GM18511 (cell line): Measurements from ENCODE around the gene TWSG1.
"Not testable (repeated sequence)": the region's sequence is repeated elsewhere in the genome, so short reads cannot be mapped to it uniquely, and the experiment has no call there.

ENCODE experiments used
- ATAC-seq: cut with Tn5 transposase; IDR thresholded peaks from one replicate; pipeline ENCODE4 v1.9.1; 2021; ENCODE audit warnings: mild to moderate bottlenecking, moderate library complexity; ENCODE audit not compliant: unreplicated experiment

The TWSG1 gene

DNA sequence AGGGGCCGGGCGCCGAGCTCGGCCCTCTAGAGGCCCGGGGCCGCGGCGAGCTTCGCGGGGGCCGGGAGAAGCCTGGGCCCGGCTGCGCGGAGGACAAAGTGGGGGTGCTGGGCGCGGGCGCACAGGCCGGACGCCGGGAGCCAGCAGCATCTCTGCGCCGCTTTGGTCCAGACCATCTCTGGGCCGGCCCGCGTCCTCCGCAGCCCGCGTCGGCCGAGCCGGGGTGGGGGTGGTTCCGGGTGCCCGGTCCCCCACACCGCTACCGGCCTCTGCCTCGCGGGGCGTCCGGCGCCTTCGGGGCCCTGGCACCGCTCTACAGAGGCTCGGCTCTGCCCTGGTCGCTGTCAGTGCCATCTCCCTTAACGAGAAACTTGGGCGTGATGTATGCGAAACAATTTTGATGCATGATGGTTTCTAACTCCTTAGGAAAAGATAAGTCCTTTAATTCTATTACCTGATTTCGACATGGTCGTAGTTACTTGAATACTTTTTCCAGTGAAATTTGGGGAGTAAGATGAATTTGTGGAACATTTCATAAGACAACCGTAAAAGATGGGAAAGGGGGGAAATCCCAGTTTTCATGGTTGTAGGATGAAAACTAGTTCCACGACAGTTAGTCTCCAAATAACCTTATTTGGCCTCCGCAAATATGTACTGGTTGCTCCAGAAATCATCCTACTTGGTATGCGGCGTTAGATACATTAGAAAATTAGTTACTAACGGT is 562 bp downstream of the TWSG1 start:
- ATAC-seq, result peak; percentile 53

DNA sequence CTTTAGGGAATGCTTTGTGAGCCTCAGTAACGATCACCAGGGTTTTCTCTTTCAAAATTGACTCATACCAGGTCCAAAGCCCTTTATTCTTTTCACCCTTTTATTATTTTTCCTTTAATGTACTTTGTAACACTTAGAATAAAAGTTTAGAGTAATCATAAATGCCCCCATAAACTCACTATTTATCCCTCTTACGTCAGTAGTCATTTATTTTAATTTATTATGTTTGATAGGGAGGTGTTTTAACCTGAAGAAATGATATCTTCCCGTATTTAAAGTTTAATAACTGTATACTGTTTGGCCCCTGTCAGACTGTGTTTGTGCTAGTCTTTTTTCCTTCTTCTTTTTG is 1.1 kb downstream of the TWSG1 start:
- ATAC-seq, result no peak

DNA sequence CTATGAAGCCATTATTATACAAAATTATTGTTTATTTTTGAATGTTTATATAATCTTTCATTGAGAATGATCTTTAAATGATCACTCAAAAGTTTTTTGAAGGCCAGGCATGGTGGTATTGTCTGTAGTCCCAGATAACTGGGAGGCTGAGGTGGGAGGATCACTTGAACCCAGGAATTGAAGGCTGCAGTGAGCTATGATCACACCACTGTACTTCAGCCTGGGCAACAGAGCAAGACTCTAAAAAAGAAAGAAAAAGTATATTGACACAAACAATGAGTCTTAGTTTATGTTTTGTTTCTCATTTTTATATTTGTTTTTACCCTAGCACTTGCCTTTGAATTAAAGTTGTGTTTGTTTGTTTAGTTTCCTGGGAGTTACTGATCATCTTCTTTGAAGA is 2.3 kb downstream of the TWSG1 start:
- ATAC-seq, result no peak

DNA sequence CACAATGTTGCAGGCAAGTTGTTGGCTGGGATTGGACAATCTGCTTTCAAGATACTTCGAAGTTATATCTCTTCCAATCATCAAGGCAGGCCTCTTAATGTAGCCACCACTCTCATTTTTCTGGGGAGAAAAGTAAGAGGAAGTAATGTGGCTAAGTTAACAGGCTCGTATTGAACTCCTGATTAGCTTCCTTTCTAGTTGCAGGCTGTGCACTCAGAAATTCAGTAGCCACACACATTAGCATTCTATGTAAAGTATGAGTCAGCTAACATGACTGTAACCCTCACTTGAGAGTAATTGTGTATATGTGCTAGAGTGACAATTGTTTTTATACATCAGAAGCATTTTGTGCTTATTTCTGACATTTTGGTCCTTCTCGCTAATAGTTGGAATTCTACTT is 3.3 kb downstream of the TWSG1 start:
- ATAC-seq, result no peak

DNA sequence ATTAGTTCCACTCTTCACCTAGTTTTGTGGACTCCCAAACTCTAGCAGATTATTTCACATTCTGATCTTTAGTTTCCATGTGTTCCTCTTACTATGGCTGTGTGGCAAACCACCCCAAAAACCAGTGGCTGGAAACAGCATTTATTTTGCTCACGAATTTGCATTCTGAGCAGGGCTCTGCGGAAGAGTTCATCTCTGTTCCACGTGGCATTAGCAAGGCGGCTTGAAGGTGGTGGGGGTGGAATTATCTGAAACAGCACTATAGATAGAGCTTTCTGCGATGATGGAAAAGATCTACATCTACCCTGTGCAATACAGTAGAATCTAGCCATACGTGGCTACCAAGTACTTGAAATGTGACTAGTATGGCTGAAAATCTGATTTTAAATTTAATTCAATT is 5.9 kb downstream of the TWSG1 start:
- ATAC-seq, result no peak

DNA sequence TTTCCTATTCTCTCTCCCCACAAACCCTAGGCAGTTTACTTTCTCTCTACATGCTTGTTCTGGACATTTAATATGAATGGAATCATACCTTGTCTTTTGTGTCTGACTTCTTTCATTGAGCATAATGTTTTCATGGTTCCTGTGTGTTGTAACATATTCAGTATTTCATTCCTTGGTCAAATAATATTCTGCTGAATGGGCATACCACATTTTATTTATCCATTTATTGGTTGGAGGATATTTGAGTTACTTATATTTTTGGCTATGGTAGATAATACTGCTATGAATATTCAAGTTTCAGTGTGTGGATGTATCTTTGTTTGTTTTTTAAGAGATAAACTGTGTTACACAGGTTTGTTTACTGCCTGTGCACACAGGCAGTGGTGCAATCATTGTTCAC is 9.0 kb downstream of the TWSG1 start:
- no peak for ATAC-seq

DNA sequence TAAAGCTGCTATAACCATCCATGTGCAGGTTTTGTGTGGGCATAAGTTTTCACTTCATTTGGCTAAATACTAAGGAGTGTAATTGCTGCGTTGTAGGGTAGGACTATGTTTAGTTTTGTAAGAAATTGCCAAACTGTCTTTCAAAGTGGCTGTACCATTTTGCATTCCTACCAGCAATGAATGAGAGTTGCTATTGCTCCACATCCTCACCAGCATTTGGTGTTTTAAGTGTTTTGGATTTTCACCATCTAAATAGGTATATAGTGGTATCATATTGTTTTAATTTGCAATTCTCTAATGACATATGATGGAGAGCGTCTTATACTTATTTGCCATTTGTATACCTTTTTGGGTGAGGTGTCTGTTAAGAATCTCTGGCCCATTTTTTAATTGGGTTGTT is 12.2 kb downstream of the TWSG1 start:
- ATAC-seq, result no peak

DNA sequence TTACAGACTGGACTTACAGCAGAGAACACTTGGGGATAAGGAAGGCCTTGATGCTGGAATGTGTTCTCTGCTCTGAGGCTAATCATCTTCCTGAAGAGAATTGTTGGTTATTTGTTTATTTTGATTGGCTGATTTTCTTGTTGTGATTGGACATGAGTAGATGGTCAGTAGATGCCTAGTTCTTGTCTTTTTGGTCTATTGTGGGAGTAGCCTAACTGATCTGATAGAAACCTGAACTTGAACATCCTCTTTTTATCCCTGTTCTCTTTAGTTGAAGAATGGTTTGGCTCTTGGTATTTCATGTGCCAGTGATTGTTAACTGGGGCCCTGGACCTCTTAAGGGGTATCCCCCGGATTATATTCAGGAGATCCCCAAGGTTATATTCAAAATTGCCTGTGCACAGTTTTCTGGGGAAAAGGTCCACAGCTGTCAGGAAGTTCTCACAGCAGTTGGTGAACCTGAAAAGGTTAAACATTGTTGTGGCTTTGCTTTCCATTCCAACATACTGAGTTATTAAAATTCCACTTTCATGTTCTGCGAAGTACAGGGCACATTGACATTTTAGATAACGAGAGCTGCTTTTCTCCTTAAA is 13.6 kb downstream of the TWSG1 start:
- no peak for ATAC-seq

DNA sequence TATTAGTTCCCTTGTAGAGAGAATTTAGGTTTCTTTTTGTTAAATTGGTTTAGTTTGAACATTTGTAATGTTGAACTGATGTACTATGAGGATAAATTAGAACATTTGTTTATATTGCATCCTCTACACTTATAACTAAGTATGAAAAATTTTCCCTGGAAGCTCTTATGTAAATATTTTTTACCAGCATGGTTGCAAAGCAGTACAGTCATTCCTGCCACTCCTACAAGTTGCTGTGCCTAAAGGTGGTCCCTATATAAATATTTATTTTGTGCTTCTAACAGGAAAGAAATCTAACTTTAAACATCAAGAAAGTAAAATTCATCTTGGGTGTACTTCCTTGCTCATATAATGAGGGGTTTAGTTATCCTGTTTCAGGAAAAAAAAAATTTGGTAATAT is 14.2 kb downstream of the TWSG1 start:
- no peak for ATAC-seq

DNA sequence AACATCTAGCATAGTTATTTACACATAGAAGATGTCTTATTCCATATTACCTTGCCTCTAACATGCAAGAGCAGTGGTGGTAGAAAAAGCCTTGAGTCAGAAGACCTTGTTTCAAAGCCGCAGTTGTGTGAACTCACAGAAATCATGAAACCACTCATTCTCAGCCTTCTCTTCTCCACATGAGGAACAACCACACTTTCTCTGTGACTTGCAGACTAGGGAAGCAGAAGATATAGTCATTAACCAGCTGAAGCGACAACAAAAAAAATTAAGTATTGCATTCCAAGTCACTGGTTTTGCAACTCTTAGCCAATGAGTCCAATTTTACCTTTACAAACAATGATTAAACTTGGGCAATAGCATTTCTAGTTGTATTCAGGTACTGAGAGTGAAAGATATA is 19.0 kb downstream of the TWSG1 start:
- peak; percentile 96 for ATAC-seq

DNA sequence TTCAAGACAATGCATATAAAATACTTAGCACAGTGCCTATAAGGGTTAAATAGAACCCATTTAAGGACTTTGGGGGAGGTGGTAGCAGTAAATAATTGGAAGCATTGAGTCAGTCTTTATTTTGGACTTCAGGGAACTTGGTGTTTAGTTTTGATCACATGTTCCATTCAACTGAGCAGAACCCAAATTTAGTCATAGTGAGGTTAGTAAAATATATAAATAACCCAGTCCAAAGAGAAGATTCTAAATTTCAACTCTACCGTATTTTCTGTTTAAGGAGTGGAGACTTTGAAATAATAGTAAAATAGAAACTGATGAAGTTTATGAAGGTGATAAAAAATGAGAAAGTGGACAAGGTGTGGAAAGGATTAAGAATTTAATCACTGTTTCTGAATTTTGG is 19.7 kb downstream of the TWSG1 start:
- peak; percentile 59 for ATAC-seq

DNA sequence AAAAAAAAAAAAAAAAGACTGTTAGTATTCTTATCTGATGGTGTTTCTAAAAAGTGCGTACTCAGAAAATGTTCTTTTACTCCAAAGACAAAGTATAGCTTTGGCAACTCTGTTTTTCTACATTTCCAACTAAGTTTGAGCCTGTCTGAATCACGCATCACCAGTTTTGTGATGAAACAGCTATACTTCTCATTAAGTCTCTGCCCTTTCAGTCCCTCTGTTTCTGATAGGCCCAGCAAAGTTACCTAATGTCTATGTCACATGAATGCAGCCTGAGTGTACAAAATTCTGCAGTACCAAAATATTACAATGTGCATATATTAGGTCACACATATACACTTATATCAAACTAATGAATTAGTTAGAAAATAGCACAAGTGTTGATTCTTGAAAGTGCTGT is 22.4 kb downstream of the TWSG1 start:
- ATAC-seq, result no peak

DNA sequence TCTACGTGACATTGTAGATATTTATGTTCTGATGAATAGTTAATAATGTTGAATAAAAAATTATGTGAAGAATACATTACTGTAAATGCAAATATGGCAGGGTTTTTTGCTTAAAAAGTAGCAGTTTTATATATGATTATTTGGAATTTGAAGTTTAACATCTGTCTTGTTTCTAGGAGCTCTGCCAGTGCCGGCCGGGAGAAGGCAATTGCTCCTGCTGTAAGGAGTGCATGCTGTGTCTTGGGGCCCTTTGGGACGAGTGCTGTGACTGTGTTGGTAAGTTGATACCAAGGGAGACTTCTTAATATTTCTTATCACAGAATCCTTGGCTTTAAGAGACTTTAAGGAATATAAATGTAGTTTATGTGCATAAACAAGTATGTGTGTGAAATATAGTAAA is 25.2 kb downstream of the TWSG1 start:
- no peak for ATAC-seq

DNA sequence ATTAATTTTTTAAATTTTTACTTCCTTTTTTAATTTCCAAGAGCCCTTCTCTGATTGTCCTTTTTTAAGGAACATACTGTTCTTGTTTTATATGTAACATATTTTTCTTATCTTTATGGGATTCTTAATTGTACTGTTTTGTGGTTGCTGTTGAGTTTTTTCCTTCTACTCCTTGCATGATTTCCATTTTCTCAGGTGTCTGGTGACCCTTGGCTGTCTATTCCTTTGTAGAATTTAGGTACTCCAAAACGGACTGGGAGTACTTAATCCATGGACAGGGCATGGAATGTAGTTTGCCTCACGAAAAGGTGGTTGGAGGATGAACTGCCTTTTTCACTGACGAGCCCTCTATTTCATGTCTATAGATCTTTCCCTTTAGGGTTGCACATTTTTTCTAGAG is 26.6 kb downstream of the TWSG1 start:
- no peak for ATAC-seq

DNA sequence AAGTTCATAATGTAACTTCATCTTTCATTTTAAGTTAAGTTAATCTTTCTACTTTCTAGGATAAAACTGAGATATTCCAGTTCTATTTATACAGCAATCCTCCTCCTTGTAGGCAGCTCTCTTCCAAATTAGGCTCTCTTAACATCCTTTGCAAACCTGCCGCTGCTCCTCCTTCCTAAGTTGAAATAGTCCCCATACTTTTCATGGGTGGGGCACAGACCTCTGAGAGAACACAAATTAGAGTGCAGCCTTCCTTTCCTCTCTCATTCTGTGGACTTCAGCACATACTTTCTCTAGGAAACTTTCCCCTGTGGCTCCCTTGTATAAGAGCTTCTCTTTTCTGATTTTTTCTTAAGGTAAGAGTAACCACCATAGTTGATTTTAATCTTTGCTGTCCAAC is 28.3 kb downstream of the TWSG1 start:
- ATAC-seq, result no peak

DNA sequence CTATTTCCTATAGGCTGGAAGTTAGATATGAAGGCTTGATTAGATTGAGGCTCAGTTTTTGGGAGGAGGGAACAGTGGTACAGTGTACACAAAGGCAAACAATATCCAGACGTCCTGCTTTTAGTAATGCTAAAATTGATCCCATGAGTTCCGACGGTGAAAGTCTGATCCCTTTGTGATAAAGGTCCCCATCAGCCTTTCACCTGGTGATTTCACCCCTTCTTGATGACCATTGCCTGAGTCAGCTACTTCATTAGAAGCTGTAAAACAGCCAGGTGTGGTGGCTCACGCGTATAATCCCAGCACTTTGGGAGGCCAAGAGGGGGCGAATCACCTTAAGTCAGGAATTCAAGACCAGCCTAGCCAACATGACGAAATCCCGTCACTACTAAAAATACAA is 29.7 kb downstream of the TWSG1 start:
- no peak for ATAC-seq

DNA sequence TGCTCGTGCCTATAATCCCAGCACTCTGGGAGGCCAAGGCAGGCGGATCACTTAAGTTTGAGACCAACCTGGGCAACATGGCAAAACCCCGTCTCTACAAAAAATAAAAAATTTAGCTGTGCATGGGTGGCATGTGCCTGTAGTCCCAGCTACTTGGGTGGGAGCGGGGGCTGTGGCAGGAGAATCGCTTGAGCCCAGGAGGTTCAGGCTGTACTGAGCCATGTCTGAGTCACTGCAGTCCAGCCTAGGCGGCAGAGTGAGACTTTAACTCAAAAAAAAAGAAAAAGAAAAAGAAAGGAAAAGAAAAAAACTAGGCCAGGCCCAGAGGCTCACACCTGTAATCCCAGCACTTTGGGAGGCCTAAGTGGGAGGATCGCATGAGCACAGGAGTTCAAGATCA is 30.8 kb downstream of the TWSG1 start:
- ATAC-seq, result no peak

DNA sequence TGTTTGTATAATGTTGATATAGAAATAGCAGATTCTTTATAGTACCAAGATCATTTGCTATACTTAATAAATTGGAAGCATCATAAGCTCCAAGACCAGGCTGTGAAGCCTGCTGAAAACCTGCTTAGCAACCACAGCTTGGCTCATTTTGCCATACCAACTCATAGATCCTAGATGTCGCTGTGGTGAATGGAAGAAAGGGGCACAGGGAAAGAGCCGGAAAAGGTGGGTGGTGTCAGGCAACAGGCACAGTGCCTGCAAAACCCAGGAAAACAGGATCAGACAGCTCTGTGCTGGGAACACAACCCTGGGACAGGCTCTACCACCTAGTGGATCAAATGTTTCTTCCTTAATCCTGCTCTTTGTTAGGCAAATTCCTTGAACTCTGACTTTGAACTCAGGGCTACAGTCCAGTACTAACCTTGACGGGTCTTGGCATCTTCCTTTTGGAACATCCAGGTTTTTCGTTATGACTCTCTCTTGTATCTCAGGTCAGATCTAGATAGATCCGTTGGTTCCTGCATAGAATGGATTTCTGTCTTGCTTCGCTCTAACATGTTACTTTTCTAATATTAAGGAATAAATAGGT is 31.6 kb downstream of the TWSG1 start:
- no peak for ATAC-seq

DNA sequence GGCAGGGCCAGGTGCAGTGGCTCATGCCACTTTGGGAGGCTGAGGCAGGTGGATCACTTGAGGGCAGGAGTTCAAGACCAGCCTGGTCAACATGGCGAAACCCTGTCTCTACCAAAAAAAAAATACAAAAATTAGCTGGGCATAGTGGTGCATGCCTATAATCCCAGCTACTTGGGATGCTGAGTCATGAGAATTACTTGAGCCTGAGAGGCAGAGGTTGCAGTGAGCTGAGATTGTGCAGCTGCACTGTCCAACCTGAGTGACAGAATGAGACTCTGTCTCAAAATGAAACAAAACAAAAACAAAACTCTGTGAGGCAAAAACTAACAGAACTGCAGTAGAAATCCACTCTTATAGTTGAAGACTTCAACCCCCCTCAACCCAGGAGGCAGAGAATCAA is 38.7 kb downstream of the TWSG1 start:
- not testable (repeated sequence) for ATAC-seq

DNA sequence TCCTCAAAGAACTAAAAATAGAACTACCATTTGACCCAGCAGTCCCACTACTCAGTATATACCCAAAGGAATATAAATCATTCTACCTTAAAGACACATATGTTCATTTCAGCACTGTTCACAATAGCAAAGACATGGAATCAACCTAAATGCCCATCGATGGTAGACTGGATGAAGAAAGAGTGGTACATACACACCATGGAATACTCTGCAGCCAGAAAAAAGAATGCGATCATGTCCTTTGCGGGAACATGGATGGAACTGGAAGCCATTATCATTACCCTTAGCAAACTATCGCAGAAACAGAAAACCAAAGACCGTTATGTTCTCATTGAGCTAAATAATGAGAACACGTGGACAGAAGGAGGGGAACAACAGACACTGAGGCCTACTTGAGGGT is 44.5 kb downstream of the TWSG1 start:
- no peak for ATAC-seq

DNA sequence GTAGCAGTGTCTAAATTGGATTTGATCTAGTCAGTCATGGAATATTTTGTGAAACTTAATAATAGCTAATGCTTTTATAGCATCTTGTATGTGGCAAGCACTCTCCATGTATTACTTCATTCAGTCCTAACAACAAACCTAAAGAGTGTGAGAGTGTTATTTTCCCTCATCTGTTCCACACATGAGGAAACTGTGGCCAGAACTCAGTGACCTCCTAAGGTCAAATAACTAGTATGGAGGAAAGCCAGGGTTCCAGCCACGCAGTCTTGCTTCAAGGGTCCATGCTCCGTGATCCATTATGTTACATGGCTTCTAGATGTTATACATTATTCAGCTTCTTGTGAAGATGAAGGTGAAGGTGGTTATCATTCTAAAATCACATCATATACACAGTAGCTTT is 45.5 kb downstream of the TWSG1 start:
- no peak for ATAC-seq

DNA sequence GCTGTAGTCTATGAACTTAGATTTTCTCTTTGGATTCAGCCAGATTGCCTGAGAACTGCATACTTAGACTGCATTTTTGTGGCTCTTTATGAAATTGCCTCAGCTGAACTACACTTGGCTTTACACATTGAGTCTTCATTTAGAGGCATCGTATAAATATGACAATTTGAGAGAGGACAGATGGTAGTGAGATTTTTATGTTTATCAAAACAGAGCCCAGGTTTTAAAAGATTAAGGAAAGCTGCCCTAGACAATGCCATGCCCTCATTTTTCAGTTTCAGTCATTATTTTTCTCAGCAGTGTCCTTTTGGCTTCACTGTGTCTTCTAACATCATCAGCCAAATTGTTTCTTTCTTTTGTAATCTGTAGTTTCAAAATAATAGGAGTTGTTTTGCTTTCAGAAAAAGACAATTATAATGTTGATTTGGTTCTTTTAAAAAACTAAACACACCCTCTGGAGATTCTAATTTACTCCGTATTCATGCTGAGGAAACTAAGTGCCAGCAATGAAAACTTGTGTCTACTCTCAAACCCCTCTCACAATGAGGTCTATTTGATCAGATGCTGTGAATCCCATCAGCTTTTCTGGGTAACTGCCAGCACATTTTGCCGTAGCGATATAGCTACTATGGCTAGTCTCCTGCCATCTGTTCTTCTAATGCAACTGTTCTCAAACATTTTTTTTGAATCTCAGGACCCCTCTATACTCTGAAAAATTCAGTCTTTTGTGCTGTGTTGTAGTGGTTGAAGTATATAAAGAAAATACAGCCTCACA is 46.2 kb downstream of the TWSG1 start:
- ATAC-seq, result no peak
